ENCODE data around the gene SLC2A4.

DNA sequence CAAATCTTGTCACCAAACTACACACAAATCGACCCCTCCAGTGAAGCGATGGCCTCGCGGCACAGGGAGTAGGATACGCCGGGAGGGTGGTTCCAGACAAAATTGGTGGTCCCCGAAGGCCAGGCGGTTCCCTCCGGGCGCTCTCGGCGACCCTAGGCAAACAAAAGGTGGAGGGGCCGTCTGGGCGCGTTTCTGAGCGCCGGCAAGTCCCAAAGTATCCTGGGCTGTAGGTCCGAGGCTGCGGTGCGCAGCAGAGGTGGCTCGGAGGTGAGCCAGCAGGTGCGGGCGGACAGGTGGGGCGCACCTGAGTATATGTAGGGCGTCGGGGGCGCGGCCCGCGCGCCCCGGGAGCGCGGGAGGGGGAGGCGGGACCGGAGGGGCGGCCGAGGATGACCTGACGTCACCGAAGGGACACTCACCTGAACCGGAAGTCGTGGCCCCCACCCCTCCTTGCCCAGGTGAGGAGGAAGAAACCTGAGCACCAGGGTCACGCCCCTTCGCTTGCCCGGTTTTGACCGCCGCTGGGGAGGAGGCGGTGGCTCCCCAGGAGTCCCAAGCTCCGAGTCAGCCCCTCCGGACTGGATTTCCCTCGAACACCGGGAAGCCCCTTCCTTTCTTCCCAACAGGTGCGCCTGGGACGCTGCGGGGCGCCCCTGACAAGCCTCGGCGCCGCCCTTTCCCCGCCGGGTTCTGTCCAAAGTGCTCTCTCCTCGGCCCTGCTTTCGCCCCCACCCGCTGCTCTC, 19.2 kb upstream of the SLC2A4 start, which contains the start of gene CLDN7:
- TF ChIP-seq, protein P1, sequence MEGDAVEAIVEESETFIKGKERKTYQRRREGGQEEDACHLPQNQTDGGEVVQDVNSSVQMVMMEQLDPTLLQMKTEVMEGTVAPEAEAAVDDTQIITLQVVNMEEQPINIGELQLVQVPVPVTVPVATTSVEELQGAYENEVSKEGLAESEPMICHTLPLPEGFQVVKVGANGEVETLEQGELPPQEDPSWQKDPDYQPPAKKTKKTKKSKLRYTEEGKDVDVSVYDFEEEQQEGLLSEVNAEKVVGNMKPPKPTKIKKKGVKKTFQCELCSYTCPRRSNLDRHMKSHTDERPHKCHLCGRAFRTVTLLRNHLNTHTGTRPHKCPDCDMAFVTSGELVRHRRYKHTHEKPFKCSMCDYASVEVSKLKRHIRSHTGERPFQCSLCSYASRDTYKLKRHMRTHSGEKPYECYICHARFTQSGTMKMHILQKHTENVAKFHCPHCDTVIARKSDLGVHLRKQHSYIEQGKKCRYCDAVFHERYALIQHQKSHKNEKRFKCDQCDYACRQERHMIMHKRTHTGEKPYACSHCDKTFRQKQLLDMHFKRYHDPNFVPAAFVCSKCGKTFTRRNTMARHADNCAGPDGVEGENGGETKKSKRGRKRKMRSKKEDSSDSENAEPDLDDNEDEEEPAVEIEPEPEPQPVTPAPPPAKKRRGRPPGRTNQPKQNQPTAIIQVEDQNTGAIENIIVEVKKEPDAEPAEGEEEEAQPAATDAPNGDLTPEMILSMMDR (IDR thresholded peaks at IDR 0.05; ENCODE audit: borderline replicate concordance, extremely low read depth, low read length, poor library complexity, severe bottlenecking), result no peak
- TF ChIP-seq EZH2 (IDR thresholded peaks at IDR 0.05; ENCODE audit: borderline replicate concordance, low read depth, low read length, severe bottlenecking), result no peak
